ENCODE measurements around the gene PRSS16.
"Not testable (repeated sequence)": the region's sequence is repeated elsewhere in the genome, so short reads cannot be mapped to it uniquely, and the experiment has no call there.

The PRSS16 gene

GRCh38 chr6:27242589-27243265 is 4.8 kb upstream of the PRSS16 start:
- in situ Hi-C loops (cut with HindIII; ENCODE audit: low sequenced_read_pairs): loop anchor here (10.0 kb wide), 1 partner anchor 52 kb away; no protein-coding TSS in a partner anchor

DNA sequence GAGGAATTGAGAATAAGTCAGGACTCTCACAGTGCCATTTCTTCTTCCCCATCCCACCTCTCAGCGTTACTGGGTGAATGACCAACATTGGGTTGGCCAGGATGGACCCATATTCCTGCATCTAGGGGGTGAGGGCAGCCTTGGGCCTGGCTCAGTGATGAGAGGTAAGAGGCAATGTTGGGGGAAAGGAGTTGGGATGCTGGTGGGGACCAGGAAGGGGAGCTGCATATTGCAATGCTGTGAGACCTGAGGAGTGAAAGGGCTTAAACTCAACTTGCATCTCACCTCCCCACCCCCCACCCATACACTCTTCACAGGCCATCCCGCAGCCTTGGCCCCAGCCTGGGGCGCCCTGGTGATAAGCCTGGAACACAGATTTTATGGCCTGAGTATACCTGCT is 1.3 kb downstream of the PRSS16 start:
- in situ Hi-C loops (cut with HindIII; ENCODE audit: low sequenced_read_pairs): loop anchor here (10.0 kb wide), 1 partner anchor 46 kb away; no protein-coding TSS in a partner anchor

GRCh38 chr6:27250277-27251111 is 3.0 kb downstream of the PRSS16 start:
- in situ Hi-C loops (cut with HindIII; ENCODE audit: low sequenced_read_pairs): no loop called here

DNA sequence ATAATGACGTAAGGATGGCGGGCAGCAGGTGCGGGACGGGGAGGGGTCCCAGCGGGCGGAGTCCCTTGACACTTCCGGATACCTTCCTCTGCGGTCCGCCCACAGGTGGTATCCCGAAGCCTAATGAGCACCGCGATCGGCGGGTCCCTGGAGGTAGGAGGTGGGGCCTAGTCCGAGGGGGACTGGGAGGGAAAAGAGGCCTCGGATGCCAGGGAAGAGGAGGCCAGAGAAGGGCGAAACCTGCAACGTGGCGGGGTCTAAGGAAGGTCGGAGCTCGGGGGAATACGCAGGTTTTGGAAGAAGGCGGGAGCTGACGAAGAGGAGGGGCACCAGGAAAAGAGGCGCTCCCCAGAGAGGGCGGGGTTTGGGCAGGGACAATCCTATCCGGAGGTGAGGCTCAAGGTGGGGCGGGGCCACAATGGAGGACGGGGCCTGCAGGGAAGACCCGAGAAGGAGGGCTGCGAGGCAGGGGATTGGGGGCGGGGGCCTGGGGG is 3.7 kb downstream of the PRSS16 start:
- in situ Hi-C loops (cut with HindIII; ENCODE audit: low sequenced_read_pairs): no loop called here

DNA sequence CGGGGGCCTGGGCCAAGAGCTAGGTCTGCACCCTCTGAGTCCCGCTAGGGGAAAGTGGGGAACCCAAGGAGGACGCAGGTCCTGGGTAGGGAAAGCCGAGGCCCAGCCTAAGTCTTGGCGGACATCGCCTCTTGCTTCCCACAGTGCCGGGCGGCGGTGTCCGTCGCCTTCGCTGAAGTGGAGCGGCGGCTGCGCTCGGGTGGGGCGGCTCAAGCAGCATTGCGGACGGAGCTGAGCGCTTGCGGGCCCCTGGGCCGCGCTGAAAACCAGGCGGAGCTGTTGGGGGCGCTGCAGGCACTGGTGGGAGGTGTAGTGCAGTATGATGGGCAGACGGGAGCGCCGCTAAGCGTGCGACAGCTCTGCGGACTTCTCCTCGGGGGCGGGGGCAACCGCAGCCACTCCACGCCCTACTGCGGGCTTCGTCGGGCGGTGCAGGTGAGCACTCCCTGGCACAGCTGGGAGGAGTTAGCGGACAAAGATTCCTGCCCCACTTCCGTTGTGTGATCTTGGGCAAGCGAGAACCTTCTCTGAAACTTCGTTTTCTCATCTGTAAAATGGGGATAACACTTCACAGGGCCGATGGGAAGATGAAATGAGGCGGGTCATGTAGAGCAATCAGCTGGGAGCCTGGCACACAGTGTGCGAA is 4.2 kb downstream of the PRSS16 start:
- in situ Hi-C loops (cut with HindIII; ENCODE audit: low sequenced_read_pairs): no loop called here

DNA sequence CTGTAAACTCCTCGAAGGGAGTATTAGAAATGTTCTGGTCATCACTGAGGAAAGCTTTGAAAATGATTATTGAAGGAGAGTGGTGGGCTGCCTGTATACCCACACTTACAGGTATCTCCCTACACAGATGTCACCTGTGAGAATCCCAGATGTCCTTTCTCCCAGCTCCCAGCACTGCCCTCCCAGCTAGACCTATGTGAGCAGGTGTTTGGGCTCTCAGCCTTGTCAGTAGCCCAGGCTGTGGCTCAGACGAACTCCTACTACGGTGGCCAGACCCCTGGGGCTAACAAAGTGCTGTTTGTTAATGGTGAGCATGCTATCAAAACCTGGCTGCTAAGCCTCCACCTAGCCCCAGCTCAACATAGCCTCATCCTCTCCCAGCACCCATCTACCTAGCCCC is 7.1 kb downstream of the PRSS16 start:
- in situ Hi-C loops (cut with HindIII; ENCODE audit: low sequenced_read_pairs): no loop called here

GRCh38 chr6:27255866-27256265 is 8.4 kb downstream of the PRSS16 start:
- in situ Hi-C loops (cut with HindIII; ENCODE audit: low sequenced_read_pairs): no loop called here

DNA sequence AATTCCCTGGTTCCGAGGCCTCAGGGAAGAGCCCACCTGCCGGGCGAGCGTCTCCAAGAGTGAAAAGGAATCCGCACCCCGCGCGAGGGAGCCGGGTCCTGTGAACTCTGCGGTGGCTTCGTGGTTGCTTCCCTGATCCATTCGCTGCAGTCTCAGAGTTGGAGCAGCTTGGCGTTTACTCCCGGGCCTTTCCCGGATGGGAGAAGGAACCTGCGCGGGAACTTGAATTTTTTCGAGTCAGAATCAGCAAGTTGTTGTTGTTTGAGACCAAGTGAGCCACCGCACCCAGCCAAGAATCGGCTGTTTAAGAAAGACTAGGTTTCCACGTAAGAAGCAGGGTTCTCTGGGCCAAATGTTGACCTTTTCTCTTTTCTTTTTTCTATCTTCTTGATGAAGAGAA is 12.9 kb downstream of the PRSS16 start:
- in situ Hi-C loops (cut with HindIII; ENCODE audit: low sequenced_read_pairs): no loop called here

GRCh38 chr6:27260836-27261375 is 13.4 kb downstream of the PRSS16 start:
- in situ Hi-C loops (cut with HindIII; ENCODE audit: low sequenced_read_pairs): no loop called here

DNA sequence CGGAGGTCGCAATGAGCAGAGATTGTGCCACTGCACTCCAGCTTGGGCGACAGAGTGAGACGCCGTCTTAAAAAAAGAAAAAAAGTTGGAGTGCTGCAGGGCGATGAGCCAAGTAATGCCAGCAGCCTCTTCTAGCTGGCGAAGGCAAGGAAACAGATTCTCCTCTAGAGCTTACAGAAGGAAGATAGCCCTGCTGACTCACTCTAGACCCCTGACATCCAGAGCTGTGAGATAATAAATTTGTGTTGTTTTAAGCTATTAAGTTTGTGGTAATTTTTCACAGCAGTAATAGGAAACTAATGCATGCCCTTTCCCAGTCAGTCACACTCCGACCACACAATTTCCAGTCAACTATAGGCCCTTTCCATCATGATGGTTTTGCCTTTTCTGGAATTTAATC is 16.4 kb downstream of the PRSS16 start:
- in situ Hi-C loops (cut with HindIII; ENCODE audit: low sequenced_read_pairs): no loop called here

DNA sequence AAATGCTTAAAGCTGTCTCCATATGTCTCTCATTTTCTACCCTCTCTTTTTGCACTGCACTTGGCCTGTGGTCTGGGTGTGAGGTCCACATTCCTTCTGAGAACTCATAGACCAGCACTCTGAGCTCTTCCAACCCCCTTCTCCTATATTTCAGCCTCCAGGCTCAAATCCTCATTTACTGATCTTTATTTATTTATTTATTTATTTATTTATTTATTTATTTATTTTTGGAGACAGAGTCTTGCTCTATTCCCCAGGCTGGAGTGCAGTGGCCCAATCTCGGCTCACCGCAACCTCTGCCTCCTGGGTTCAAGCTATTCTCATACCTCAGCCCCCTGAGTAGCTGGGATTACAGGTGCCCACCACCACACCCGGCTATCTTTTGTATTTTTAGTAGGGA is 19.5 kb downstream of the PRSS16 start:
- in situ Hi-C loops (cut with HindIII; ENCODE audit: low sequenced_read_pairs): not testable (repeated sequence)

DNA sequence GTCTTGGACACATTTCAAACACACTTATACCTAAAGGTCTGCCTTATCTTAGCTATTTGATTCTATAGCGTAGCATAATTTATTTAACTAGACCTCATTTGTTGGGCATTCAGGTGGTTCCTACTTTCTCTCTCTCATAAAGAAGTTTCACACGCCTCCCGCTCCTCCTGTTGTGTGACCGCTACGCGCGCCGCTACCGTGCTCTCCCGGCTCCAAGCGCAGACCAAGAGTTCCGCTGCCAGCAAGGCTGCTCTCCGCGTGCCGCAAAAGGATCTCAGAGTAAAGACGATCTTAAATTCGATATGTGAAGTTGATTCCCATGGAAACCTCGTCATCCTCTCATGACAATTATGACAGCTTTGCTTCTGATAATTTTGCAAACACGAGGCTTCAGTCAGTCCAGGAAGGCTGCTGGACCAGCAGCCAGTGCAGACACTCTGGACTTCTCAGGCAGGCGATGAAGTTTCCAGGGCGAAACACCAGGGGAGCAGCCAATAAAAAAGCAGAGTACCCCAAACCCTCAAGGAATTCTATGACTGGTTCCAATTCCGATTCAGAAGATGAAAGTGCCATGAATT is 20.4 kb downstream of the PRSS16 start:
- in situ Hi-C loops (cut with HindIII; ENCODE audit: low sequenced_read_pairs): no loop called here

DNA sequence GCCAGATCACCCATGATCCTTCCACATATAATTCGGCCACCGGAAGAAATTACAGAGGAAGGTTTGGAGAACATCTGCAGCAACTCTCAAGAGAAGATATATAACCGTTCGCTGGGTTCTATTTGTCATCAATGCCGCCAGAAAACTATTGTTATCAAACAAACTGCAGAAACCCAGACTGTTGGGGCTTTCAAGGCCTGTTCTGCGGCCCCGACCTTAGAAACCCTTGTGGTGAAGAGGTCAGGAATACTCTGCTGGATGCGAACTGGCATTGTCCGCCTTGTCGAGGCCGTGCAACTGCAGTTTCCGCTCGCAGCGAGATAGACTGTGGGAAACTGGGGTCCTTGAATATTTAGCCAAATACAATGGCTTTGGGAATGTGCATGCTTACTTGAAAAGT is 21.3 kb downstream of the PRSS16 start:
- in situ Hi-C loops (cut with HindIII; ENCODE audit: low sequenced_read_pairs): no loop called here

- in situ Hi-C loops (cut with HindIII; ENCODE audit: low sequenced_read_pairs): no loop called here
Observed at GRCh38 chr6:27273783-27274182, 26.3 kb downstream of the PRSS16 start.

- in situ Hi-C loops (cut with HindIII; ENCODE audit: low sequenced_read_pairs): no loop called here
Observed at GRCh38 chr6:27275025-27275956, 27.8 kb downstream of the PRSS16 start.

DNA sequence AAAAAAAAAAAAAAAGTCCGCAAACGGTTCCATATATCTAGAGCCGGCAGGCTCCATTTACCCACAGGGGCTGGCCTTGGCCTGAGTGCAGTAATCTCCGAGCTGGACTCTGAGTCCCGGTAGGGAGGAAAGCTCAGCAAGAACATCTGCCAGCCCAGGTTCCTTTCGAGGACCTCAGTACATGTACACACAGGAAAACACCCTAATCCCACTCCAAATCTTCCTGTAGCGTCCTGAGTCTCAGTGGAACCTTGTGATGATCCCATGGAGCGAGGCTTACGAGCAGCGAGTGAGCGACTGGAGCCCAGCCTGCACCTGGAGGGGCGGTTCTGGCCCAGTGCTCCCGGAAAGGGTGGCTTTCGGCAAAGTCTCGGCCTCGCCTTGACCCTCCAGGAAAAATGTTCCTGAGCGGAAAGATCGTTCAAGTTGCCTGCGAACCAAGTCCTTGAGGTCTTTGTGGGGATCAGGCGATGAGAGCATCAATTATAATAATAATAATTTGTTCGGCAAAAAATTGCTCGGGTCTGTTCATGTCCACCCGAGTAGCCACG is 32.1 kb downstream of the PRSS16 start:
- in situ Hi-C loops (cut with HindIII; ENCODE audit: low sequenced_read_pairs): no loop called here

- in situ Hi-C loops (cut with HindIII; ENCODE audit: low sequenced_read_pairs): no loop called here
Observed at GRCh38 chr6:27280064-27280539, 32.6 kb downstream of the PRSS16 start.

- in situ Hi-C loops (cut with HindIII; ENCODE audit: low sequenced_read_pairs): no loop called here
Observed at GRCh38 chr6:27280540-27281000, 33.1 kb downstream of the PRSS16 start.

GRCh38 chr6:27281105-27281539 is 33.6 kb downstream of the PRSS16 start:
- in situ Hi-C loops (cut with HindIII; ENCODE audit: low sequenced_read_pairs): no loop called here

Data from DLD1 (cell line).